ENCODE data around the gene NTF3.

DNA sequence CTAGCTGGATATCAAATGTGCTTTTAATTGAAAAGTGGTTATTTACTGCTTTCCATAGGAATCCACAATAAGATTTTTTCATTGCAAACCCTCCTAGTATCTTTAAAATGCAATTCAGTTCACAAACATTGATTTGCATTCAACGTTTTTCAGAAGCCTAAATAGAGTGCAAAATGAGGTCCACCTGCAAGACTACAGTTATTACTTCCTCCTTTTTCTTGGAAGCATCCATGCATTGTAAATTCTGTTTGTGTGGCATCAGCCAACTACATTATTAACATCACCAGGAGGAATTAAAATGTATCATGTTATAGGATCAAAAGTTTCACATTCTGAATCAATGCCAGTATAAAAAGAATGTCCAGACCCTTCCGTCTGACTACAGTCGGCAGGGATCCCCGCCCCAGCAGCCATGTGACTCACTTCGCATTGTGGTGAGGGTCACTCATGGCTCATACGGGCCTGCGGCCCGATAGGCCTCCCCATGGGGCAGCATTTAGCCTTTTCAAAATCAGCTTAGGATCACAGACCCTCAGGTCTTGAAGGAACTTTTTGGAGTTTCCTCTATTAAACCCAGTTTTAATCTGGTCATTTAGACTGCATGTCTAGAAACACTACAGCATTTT lies 46.3 kb downstream of the NTF3 start:
- TF ChIP-seq CTCF (IDR thresholded peaks at IDR 0.05) (no peak), EZH2 (IDR thresholded peaks at IDR 0.05; ENCODE audit: borderline replicate concordance, insufficient read depth, low read depth, low read length, poor library complexity, severe bottlenecking) (no peak)

All from B cell (primary cell).